HL-60 (cell line): Measurements from ENCODE around the gene AAMDC.

Experiments used
- CTCF ChIP-seq: IDR thresholded peaks from one replicate; pipeline ENCODE4 v1.5.1; 2011; ENCODE audit warnings: low read length, control low read depth, inconsistent platforms; ENCODE audit not compliant: insufficient read depth
- GABPA ChIP-seq: IDR thresholded peaks from 2 replicates; pipeline ENCODE4 v1.6.1; 2012; ENCODE audit warnings: low read depth
- POLR2AphosphoS5 ChIP-seq: IDR thresholded peaks from 2 replicates; pipeline ENCODE4 v1.6.1; 2012; ENCODE audit warnings: low read depth
- REST ChIP-seq: IDR thresholded peaks from 2 replicates; pipeline ENCODE4 v1.6.1; 2012; ENCODE audit warnings: low read depth; ENCODE audit not compliant: insufficient replicate concordance
- SPI1 ChIP-seq: IDR thresholded peaks from 2 replicates; pipeline ENCODE4 v1.6.1; 2012; ENCODE audit warnings: low read depth, mild to moderate bottlenecking, borderline replicate concordance

GRCh38 chr11:77783025-77783424 is 37.9 kb upstream of the AAMDC start:
- peak; percentile 71 for TF ChIP-seq SPI1
- TF ChIP-seq CTCF: no peak
- no peak for TF ChIP-seq POLR2AphosphoS5
- no peak for TF ChIP-seq REST
- TF ChIP-seq GABPA: no peak
